ENCODE data around the gene PRUNE2. TPM values are rescaled to one million over a fixed set of nuclear protein-coding genes. Genes with fewer than 3 reads are reported as not detected.
A peak's percentile ranks its signal among the peaks of the same experiment; 100 is the strongest.
"Not testable (repeated sequence)": the region's sequence is repeated elsewhere in the genome, so short reads cannot be mapped to it uniquely, and the experiment has no call there.

Gene PRUNE2
- total RNA-seq, result 10 to 100 TPM in 1 of 6 donors, 1 to 10 TPM in 5; 1.4 to 13.5 (median 4.5) TPM
- 10 to 100 TPM in 1 of 2 donors, 1 to 10 TPM in 1; 3.6 to 19.1 TPM for polyA plus RNA-seq

- H3K36me3 ChIP-seq, result no peaks in the 10 kb centered on the region
- H3K27me3 ChIP-seq, result no peaks in the 10 kb centered on the region
- no peak within 1 kb of the TSS for H3K27ac ChIP-seq
- WGBS, 2 donors, result 2% methylated on average over 71 to 79 of the region's 79 CpGs
- H3K4me3 ChIP-seq, result peak within 1 kb of the TSS in 3 of 4 donors; percentile 5 to 47 (median 34)
- intact Hi-C loops (cut with DNase I), result no loop called here
- FAIRE-seq (no peak), ATAC-seq (peak; percentile 90 to 96 (median 93)), DNase-seq (peak; percentile 54 to 81 (median 72))
- peaks cover 10 to 13% (median 13%) of the 10 kb centered on the region in 3 donors for H3K4me1 ChIP-seq
- TF ChIP-seq CTCF (IDR thresholded peaks at IDR 0.05), result no peak
- no peaks in the 10 kb centered on the region for H3K9me3 ChIP-seq
These were observed at the start of gene PRUNE2 for GRCh38 chr9:76905791-76906646. Gene PRUNE2 (minus strand): TSS chr9:76906114. CDS start chr9:76905963, 151 bp downstream.

DNA sequence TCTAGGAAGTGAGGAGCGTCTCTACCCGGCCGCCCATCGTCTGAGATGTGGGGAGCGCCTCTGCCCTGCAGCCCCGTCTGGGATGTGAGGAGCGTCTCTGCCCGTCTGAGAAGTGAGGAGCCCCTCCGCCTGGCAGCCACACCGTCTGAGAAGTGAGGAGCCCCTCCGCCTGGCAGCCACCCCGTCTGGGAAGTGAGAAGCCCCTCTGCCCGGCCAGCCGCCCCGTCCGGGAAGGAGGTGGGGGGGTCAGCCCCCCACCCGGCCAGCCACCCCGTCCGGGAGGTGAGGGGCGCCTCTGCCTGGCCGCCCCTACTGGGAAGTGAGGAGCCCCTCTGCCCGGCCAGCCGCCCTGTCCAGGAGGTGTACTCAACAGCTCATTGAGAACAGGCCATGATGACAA, 49.5 kb upstream of the PRUNE2 start:
- DNase-seq, result peak in 1 of 6 donors; percentile 35
- WGBS, 2 donors, result 84 to 89% methylated on average over 23 of the region's 23 CpGs
- H3K36me3 ChIP-seq; H3K27ac ChIP-seq; ATAC-seq; H3K4me1 ChIP-seq; H3K4me3 ChIP-seq; FAIRE-seq; H3K9me3 ChIP-seq; H3K27me3 ChIP-seq; intact Hi-C loops (cut with DNase I): not testable (repeated sequence)

GRCh38 chr9:76949865-76950264, 44.0 kb upstream of the PRUNE2 start:
- Histone ChIP-seq H3K27ac (no peak overlapping the region), H3K36me3 (no peaks in the 10 kb centered on the region), H3K4me1 (no peaks in the 10 kb centered on the region), H3K4me3 (no peak overlapping the region), H3K9me3 (no peaks in the 10 kb centered on the region), H3K27me3 (no peaks in the 10 kb centered on the region)
- TF ChIP-seq CTCF (IDR thresholded peaks at IDR 0.05), result no peak
- intact Hi-C loops (cut with DNase I), result no loop called here
- FAIRE-seq, result no peak
- 68 to 76% methylated on average over 4 of the region's 4 CpGs for WGBS, 2 donors
- no peak for ATAC-seq
- DNase-seq, result no peak

GRCh38 chr9:76944011-76944410, 38.1 kb upstream of the PRUNE2 start:
- DNase-seq (no peak), FAIRE-seq (no peak), ATAC-seq (no peak)
- Histone ChIP-seq H3K4me1 (no peaks in the 10 kb centered on the region), H3K27me3 (no peaks in the 10 kb centered on the region), H3K36me3 (no peaks in the 10 kb centered on the region), H3K9me3 (no peaks in the 10 kb centered on the region), H3K27ac (no peak overlapping the region), H3K4me3 (no peak overlapping the region)
- intact Hi-C loops (cut with DNase I), result no loop called here
- TF ChIP-seq CTCF (IDR thresholded peaks at IDR 0.05), result no peak
- WGBS, 2 donors, result 71 to 85% methylated on average over 2 of the region's 2 CpGs

DNA sequence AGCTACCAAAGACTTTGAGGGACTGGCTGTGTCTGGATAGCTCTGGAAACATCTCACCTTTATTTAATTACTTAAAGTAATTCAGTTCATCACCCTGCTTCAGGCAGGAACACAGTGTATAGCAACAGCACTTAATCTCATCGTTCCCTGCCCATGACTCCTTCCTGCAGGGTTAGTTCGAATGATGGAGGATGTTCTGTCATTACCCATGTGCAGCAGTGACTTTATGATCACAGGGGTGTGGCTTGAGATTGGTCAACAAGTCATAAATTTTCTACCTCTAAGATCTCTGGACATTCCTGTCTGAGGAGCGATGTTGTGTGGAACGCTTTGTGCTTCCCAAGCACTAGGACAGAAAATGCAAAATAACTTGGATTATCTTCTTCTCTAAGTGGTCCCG, 37.1 kb upstream of the PRUNE2 start:
- DNase-seq (no peak), FAIRE-seq (no peak), ATAC-seq (no peak)
- Histone ChIP-seq H3K27me3 (no peaks in the 10 kb centered on the region), H3K4me3 (no peak overlapping the region), H3K9me3 (no peaks in the 10 kb centered on the region), H3K4me1 (no peaks in the 10 kb centered on the region), H3K27ac (no peak overlapping the region), H3K36me3 (no peaks in the 10 kb centered on the region)
- TF ChIP-seq CTCF (IDR thresholded peaks at IDR 0.05), result no peak
- intact Hi-C loops (cut with DNase I), result no loop called here
- 57 to 79% methylated on average over 5 of the region's 5 CpGs for WGBS, 2 donors
